BJ (cell line): ENCODE results near the gene UROC1. TPM values are rescaled to one million over a fixed set of nuclear protein-coding genes. Genes with fewer than 3 reads are reported as not detected.

Experiments used
- CTCF ChIA-PET: fragments of 350-600 bp; formaldehyde crosslinking; extraction: SDS; loops from one replicate; lab custom pipeline; 2021; ENCODE audit warnings: antibody characterized with exemption, inconsistent platforms; lab: Yijun Ruan, JAX
- POLR2A ChIA-PET: fragments of 300-600 bp; sonication (Branson Sonifier 250); formaldehyde crosslinking; extraction: SDS; loops from one replicate; lab custom pipeline; 2021; ENCODE audit warnings: antibody characterized with exemption; lab: Charles Lee
- DNase-seq: peaks from one replicate; pipeline ENCODE4 v3.0.0-alpha.2; 2011; ENCODE audit warnings: low read depth
- H3K27me3 ChIP-seq: 2 replicates; pipeline ENCODE4 v1.6.0; 2011; ENCODE audit warnings: low read length; ENCODE audit not compliant: control insufficient read depth, insufficient read depth
- H3K36me3 ChIP-seq: 2 replicates; pipeline ENCODE4 v1.5.1; 2011; ENCODE audit warnings: low read length; ENCODE audit not compliant: control insufficient read depth, insufficient read depth
- H3K4me3 ChIP-seq: 2 replicates; pipeline ENCODE4 v1.5.1; 2011; ENCODE audit warnings: low read depth, mild to moderate bottlenecking, control low read depth, low read length
- CTCF ChIP-seq: IDR thresholded peaks from 2 replicates; pipeline ENCODE4 v1.5.1; 2011; ENCODE audit warnings: low read depth, mild to moderate bottlenecking, control low read depth, inconsistent platforms, low read length, moderate library complexity; ENCODE audit not compliant: insufficient read depth
- polyA plus RNA-seq: library from polyadenylated mRNA; depleted of rRNA; stranded (reverse); fragments of >200 nt; gene quantifications from 2 replicates; pipeline ENCODE4 v1.2.3, GENCODE V29; 2011

Gene UROC1
- polyA plus RNA-seq, 1 experiment = not detected

DNA sequence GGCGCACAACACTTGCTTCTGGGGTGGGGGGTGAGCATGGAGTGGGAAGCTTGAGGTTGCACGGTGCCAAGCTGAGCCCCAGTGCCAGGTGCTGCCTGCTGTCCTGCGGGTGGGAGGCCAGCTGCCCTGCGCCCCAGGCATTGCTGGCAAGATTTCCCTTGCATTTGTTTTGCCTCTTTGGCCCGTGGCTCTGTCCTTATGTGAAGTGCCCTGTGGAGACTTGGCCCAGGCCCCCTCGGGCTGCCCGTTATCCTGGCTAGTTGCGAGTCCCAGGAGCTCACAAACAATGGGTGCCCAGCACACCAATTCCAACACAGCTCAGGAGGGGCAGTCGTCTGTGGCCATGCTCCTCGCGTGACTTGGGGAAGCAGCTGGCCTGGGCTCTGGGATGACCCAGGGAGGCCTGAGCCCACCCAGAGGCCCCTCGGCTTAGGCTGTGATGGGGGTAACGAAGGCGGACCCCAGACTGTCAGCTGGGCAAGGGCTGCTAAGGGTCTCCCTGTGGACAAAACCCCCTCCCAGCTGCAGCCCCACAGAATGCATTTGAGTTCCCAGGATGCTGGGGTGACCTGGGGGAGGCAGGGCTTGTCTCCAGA, 35.2 kb upstream of the UROC1 start:
- Histone ChIP-seq H3K36me3 (no peaks in the 10 kb centered on the region), H3K27me3 (peaks cover 3% of the 10 kb centered on the region), H3K4me3 (no peak overlapping the region)
- TF ChIP-seq CTCF = no peak
- POLR2A ChIA-PET = no interaction called here
- no peak for DNase-seq
- CTCF ChIA-PET = no interaction called here

- peaks cover 3% of the 10 kb centered on the region for H3K27me3 ChIP-seq
- no peak for DNase-seq
- no peak overlapping the region for H3K4me3 ChIP-seq
- H3K36me3 ChIP-seq = no peaks in the 10 kb centered on the region
- CTCF ChIA-PET = no interaction called here
- TF ChIP-seq CTCF = no peak
- POLR2A ChIA-PET = no interaction called here
Observed at GRCh38 chr3:126551839-126552687, 34.5 kb upstream of the UROC1 start.

GRCh38 chr3:126551121-126551838, 33.7 kb upstream of the UROC1 start:
- DNase-seq = no peak
- CTCF ChIA-PET = no interaction called here
- Histone ChIP-seq H3K36me3 (no peaks in the 10 kb centered on the region), H3K27me3 (peaks cover 5% of the 10 kb centered on the region), H3K4me3 (no peak overlapping the region)
- POLR2A ChIA-PET = no interaction called here
- no peak for TF ChIP-seq CTCF

DNA sequence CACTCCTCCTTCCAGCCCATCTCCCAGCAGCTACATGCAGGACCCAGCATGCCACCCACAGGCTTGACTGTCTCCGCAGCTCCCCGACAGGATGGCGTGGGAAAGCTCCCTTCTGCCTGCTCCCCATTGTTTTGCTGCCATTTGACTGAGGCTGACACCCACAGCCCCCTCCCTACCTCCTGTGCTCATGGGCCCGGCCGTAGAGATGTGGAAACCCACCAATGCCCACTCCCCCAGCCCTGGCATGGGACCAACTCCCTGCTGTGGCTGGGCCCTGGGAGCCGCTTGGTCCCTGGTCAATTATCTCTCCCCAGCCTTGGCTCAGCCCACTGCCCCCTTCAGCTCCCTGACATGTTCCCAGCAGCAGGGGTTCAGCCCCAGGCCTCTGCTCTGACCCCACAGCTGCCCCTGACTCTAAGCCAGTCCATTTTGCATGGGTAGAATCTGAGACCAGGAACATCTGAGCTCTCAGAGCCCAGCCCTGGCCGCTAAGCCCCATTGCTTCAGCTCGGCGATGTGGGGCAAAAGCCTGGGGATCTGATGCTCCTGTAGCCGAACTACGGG, 33.0 kb upstream of the UROC1 start:
- H3K27me3 ChIP-seq = peaks cover 10% of the 10 kb centered on the region
- no peak for DNase-seq
- H3K4me3 ChIP-seq = no peak overlapping the region
- no peak for TF ChIP-seq CTCF
- ChIA-PET CTCF (no interaction called here), POLR2A (no interaction called here)
- no peaks in the 10 kb centered on the region for H3K36me3 ChIP-seq
